ENCODE measurements around the gene BCAS4.

- TF ChIP-seq CTCF (IDR thresholded peaks at IDR 0.05) (no peak), POLR2A (IDR thresholded peaks at IDR 0.05) (no peak)
Measured at GRCh38 chr20:50913690-50914375, 119.0 kb downstream of the BCAS4 start.

Data from esophagus squamous epithelium (tissue), 4 donors.